Lower lobe of right lung (tissue), 2 donors: Measurements from ENCODE around the gene SLC26A9. TPM values are rescaled to one million over a fixed set of nuclear protein-coding genes. Genes with fewer than 3 reads are reported as not detected.
A peak's percentile ranks its signal among the peaks of the same experiment; 100 is the strongest.

Experiments
- ATAC-seq, 2 donors: fragments of 200-7000 bp; cut with Tn5 transposase; one replicate each; pipeline ENCODE4 v1.9.1; 2020 to 2022; ENCODE audit warnings: mild to moderate bottlenecking in 2 of 2, moderate library complexity in 2 of 2
- DNase-seq: peaks from one replicate; pipeline ENCODE4 v3.0.0-alpha.2; 2020
- H3K27ac ChIP-seq: fragments of 200-600 bp; one replicate; pipeline ENCODE4 v1.8.0; 2022
- H3K27me3 ChIP-seq: fragments of 200-600 bp; one replicate; pipeline ENCODE4 v1.8.0; 2022; ENCODE audit warnings: low read depth
- H3K36me3 ChIP-seq: fragments of 200-600 bp; one replicate; pipeline ENCODE4 v1.8.0; 2022; ENCODE audit warnings: mild to moderate bottlenecking
- H3K4me1 ChIP-seq: fragments of 200-600 bp; one replicate; pipeline ENCODE4 v1.8.0; 2022
- H3K4me3 ChIP-seq: fragments of 200-600 bp; one replicate; pipeline ENCODE4 v1.8.0; 2022; ENCODE audit warnings: mild to moderate bottlenecking
- H3K9me3 ChIP-seq: fragments of 200-600 bp; one replicate; pipeline ENCODE4 v1.8.0; 2022
- intact Hi-C: fragments of 100-400 bp; cut with DNase I; formaldehyde crosslinking; loops from one replicate; pipeline ENCODE4 v1.11.0; 2022
- long read RNA-seq: library from polyadenylated mRNA; unstranded; transcript quantifications from one replicate; pipeline ENCODE4 v2.0.0, GENCODE V29; 2021
- total RNA-seq: library from RNA; stranded (reverse); fragmentation: NEBNext Ultra II Directional; extraction: Animal tissue kit (Norgen Biotek cat#: 25700); gene quantifications from one replicate; pipeline ENCODE4 v1.2.1, GENCODE V29; 2021
- TF ChIP-seq, protein P1 (sequence below): fragments of 200-600 bp; IDR thresholded peaks from one replicate; pipeline ENCODE4 v1.8.0; 2022; ENCODE audit warnings: antibody characterized with exemption, mild to moderate bottlenecking
- donor health status: DM: no; HTN: yes; CAD: no; lungs with severe emphysema.

SLC26A9 gene
- total RNA-seq = 18.2 TPM
- long read RNA-seq, partial matches to known transcripts = 5 of 21 reads
- long read RNA-seq, other reads (novel, unspliced or antisense) = 16 of 21 reads

GRCh38 chr1:205943245-205943644, at the start of gene SLC26A9:
TSS of gene SLC26A9 (minus strand) at chr1:205943456. CDS start at chr1:205935820, 7,636 bp downstream.
- TF ChIP-seq, protein P1, sequence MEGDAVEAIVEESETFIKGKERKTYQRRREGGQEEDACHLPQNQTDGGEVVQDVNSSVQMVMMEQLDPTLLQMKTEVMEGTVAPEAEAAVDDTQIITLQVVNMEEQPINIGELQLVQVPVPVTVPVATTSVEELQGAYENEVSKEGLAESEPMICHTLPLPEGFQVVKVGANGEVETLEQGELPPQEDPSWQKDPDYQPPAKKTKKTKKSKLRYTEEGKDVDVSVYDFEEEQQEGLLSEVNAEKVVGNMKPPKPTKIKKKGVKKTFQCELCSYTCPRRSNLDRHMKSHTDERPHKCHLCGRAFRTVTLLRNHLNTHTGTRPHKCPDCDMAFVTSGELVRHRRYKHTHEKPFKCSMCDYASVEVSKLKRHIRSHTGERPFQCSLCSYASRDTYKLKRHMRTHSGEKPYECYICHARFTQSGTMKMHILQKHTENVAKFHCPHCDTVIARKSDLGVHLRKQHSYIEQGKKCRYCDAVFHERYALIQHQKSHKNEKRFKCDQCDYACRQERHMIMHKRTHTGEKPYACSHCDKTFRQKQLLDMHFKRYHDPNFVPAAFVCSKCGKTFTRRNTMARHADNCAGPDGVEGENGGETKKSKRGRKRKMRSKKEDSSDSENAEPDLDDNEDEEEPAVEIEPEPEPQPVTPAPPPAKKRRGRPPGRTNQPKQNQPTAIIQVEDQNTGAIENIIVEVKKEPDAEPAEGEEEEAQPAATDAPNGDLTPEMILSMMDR = no peak
- Histone ChIP-seq H3K27me3 (peaks cover 5% of the 10 kb centered on the region), H3K4me3 (peak within 1 kb of the TSS; percentile 39), H3K27ac (peak within 1 kb of the TSS; percentile 49), H3K36me3 (no peaks in the 10 kb centered on the region), H3K4me1 (peaks cover 6% of the 10 kb centered on the region), H3K9me3 (no peaks in the 10 kb centered on the region)
- intact Hi-C loops = no loop called here
- peak; percentile 52 to 59 for ATAC-seq
- DNase-seq = no peak

GRCh38 chr1:205992218-205992882, 49.1 kb upstream of the SLC26A9 start:
- Histone ChIP-seq H3K27ac (no peak overlapping the region), H3K36me3 (peaks cover 26% of the 10 kb centered on the region), H3K4me3 (no peak overlapping the region), H3K4me1 (no peaks in the 10 kb centered on the region), H3K27me3 (no peaks in the 10 kb centered on the region), H3K9me3 (no peaks in the 10 kb centered on the region)
- TF ChIP-seq, protein P1 = no peak
- intact Hi-C loops = no loop called here
- no peak for ATAC-seq
- no peak for DNase-seq

- DNase-seq = no peak
- no peaks in the 10 kb centered on the region for H3K27me3 ChIP-seq
- no peak overlapping the region for H3K4me3 ChIP-seq
- H3K27ac ChIP-seq = no peak overlapping the region
- intact Hi-C loops = no loop called here
- H3K36me3 ChIP-seq = peaks cover 26% of the 10 kb centered on the region
- no peak for ATAC-seq
- TF ChIP-seq, protein P1 = no peak
- H3K4me1 ChIP-seq = peaks cover 6% of the 10 kb centered on the region
- H3K9me3 ChIP-seq = no peaks in the 10 kb centered on the region
These were observed 48.0 kb upstream of the SLC26A9 start for GRCh38 chr1:205991237-205991636.

DNA sequence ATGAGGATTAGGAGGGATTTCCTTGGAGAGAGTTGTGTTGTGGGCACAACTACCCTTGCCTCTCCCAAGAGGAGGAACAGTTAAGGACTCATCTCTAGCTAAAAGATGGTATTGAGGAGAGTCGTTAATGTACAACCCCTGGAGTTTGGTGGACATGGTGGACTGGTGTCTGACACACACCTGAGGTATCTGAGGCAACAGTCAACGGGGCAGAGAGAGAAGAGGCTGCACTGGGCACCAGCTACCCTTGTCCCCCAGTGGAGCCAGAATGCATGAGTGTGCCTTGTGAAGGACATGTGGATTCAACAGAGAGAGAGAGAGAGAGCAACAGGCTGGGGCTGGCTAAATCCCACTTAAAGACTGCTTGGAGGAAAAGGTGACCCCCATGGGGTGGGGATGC, 47.0 kb upstream of the SLC26A9 start:
- Histone ChIP-seq H3K4me1 (peaks cover 6% of the 10 kb centered on the region), H3K27me3 (no peaks in the 10 kb centered on the region), H3K4me3 (no peak overlapping the region), H3K9me3 (no peaks in the 10 kb centered on the region), H3K36me3 (peaks cover 26% of the 10 kb centered on the region), H3K27ac (no peak overlapping the region)
- no peak for ATAC-seq
- intact Hi-C loops = no loop called here
- no peak for DNase-seq
- TF ChIP-seq, protein P1 = no peak

- Histone ChIP-seq H3K4me3 (no peak overlapping the region), H3K27me3 (no peaks in the 10 kb centered on the region), H3K27ac (no peak overlapping the region), H3K36me3 (peaks cover 26% of the 10 kb centered on the region), H3K9me3 (no peaks in the 10 kb centered on the region), H3K4me1 (peaks cover 6% of the 10 kb centered on the region)
- DNase-seq = no peak
- no peak for ATAC-seq
- TF ChIP-seq, protein P1 = no peak
- intact Hi-C loops = no loop called here
These were observed 46.5 kb upstream of the SLC26A9 start for GRCh38 chr1:205989786-205990185.
